NCI-H82 treated with DMSO at 0.1 percent for 48 hours (cell line): ENCODE data around the gene NHSL2.
"Not testable (repeated sequence)": the region's sequence is repeated elsewhere in the genome, so short reads cannot be mapped to it uniquely, and the experiment has no call there.

Source experiments
- DNase-seq: peaks from one replicate; lab custom pipeline; 2025; ENCODE audit not compliant: unreplicated experiment; lab: John Stamatoyannopoulos, UW

The NHSL2 gene

DNA sequence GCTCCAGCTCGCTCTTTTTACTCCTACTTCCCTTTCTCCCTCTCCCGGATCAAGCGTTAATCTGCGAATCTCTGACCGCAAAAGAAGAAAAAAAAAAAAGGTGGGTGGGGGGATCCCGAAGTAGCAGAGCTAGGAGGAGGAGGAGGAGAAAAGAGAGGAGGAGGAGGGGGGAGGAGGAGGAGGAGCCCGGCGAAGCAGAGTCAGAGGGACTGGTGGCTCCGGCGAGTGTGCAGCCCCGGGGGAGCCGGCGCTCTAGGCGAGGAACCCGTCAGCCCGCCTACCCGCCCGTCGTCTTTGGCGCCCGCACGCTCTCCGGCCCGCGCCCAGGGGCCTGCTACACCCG is at the start of gene NHSL2:
Gene NHSL2 (plus strand): TSS at position 203 of the 343 bp plus-strand sequence.
- DNase-seq, result peak; percentile 70

DNA sequence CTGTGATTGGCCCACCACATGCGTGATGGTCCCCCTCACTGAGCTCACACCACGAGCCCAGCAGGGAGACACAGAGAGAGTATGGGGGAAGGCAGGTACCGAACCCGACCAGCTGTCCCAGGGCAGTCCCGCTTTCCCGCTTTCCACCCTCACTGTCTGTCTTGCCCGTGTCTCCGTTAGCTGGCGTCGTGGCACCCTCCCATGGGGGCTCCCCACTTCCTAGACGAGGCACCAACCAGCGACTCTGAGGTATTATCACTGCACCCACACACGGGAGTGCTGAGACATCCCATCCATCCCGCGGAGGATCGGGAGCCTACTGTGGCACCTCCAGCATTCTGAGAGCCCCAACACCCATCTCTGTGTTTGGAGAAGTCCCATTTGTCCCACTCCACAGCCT is 43.0 kb upstream of the NHSL2 start:
- no peak for DNase-seq

DNA sequence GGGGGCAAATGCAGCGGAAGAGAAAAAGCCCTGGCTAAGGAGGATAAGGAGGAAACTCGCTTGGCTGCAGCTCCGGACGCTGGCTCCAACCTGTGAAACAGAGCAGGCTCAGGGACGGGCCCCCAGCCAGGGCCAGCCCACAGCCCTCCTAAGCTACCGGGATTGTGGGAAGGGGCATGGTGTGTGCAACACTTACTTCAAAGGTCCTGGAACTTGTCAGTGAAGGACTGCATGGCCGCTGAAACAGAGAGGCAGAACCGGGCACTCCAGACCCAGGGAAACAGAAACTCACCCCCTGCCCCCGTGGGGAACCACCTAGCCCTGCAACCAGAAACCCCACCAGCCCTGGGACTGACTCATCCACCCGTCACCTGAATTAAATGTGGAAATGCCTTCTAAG is 41.1 kb upstream of the NHSL2 start:
- DNase-seq, result not testable (repeated sequence)

DNA sequence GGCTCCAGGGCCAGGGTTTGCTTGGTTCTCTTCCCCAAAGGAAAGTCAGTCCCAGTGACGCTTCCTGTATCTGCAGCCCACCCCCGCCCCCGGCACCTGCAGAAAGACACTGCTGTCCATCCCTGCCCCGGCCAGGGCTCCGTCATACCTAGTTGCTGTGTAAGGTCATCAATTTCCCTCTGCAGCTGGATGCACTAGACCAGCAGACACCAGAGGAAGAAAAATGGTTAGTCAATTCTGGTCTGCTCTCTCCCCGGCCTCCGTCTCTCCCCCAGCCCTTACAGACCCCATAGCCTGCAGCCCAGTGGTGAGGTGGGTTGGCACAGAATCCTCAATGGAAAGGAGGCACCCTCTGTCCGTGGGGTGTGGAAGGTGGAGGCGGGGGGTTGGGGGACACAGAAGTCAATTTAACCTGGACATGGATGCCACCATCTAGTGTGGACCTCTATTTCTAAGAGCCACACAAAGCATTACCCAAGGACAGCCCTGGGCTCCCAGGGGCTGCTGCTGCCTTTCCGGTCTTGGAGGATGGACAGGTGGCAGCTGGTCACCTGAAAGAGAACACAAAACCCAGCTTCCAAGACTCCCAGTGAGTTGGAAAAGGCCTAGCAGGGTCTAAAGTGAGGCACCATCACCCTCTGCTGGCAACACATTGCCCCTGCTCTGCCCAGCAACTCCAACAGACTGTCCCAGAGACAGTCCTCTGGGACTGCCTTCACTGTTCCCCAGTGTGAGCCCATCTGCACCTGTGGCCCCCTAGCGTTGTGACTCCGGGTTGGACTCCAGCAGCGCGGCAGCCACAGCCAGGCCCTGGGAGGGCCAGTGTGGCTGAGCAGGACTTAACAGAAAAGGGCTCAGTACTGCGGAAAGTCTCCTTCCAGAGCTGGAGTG is 40.2 kb upstream of the NHSL2 start:
- peak; percentile 17 for DNase-seq

DNA sequence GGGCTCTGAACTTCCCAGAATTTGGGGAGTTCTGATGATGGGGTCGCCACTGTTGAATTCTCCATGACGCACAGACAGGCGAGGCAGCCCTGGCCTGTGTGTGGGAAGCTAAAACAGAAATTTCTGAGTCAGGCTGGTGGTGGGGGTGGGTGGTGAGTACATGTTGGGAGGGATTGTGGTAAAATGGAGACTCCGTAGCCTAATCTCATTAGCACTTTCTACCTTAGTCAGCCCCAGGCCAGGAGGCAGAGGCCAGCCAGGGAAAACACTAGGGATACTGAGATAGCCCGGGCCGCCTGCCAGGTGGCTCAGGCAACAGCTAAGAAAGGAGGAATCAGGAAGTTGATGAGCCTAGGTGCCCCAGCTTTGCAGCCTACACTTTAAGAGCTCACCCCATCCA is 39.3 kb upstream of the NHSL2 start:
- no peak for DNase-seq

DNA sequence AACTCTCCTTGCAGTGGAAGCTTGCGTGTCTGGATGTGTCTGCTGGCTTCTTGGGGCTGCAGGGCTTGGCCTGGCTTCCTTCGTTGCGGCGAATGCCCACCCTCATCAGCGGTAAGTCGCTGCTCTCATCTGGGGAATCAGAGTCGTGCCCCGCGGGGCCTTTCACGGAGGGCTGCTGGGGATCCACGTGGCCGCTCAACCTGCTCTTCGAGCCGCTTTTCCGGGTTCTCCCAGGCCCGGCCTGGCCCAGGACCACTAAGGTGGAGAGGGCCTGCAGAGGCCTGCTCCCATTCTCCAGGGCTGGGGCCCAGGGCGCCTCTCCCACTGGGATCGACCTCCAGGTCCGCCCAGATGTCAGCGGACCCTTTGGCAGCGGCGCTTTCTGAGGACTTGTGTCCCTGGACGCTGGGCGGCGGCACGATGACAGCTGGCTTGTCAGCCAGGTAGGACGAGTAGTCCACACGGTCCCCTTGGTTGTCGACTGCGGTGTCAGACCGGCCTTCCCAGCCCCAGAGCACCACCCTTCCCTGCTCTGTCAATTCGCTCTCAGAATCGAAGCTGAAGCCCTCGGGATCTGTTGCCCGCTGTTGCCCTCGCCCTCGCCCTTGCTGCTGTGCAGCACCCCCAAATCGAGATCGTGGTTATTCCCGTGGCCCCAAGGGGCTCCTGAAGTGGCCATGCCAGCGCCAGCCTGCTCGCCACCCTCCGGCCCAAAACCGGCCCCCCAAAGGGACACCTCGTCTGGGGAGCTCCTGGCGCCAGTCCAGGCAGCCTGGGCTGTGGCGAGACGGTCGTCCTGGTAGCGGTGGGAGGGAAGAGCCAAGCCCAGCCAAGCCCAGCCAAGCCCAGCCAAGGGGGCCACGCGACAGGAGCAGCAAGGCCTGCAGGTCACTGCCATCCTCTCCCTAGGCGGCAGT is 37.8 kb upstream of the NHSL2 start:
- no peak for DNase-seq

DNA sequence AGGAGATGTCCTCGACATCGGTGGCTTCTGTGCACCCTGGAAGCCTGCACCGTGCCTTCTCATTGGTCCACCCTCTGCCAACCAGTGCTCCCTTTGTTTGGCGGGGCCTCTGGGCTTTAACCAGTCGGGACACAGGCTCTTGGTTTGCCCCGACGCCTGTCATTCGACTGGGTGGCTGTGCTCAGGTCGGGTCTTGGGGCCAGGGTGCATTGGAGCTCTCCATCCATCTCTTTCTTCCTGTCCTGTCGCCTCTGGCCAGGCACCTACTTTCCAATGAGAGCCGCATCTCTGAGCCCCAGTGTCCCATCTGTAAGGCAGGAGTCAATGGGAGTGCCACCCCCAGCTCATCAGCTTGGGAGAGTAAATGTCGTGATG is 37.2 kb upstream of the NHSL2 start:
- no peak for DNase-seq

DNA sequence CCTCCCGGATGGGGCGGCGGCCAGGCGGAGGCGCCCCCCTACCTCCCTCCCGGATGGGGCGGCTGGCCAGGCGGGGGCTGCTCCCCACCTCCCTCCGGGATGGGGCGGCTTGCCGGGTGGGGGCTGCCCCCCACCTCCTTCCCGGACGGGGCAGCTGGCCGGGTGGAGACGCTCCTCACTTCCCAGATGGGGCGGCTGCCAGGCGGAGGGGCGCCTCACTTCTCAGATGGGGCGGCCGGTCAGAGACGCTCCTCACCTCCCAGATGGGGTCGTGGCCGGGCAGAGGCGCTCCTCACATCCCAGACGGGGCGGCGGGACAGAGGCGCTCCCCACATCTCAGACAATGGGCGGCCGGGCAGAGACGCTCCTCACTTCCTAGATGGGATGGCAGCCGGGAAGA is 33.8 kb upstream of the NHSL2 start:
- not testable (repeated sequence) for DNase-seq

DNA sequence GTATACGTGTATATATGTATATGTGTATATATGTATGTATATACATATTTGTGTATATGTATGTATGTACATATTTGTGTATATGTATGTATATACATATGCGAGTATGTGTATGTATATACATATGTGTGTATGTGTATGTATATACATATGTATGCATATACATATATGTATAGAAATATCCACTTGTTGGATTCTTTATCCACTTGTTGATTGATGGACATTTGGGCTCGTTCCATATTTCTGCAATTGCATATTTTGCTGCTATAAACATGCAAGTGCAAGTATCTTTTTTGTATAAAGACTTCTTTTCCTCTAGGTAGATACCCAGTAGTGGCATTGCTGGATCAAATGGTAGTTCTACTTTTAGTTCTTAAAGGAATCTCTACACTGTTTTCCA is 25.5 kb upstream of the NHSL2 start:
- DNase-seq, result no peak

DNA sequence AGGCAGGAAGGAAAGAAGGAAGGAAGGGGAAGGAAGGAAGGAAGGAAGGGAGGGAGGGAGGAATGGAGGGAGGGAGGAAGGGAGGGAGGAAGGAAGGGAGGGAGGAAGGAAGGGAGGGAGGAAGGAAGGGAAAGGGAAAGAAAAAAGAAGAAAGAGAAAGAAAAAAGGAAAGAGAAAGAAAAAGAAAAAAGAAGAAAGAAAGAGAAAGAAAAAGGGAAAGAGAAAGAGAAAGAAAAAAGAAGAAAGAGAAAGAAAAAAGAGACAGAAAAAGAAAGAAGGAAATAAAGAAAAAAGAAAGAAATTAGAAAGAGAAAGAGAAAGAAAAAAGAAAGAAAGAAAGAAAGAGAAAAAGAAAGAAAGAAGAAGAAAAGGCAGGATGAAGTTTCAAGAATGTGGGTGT is 15.0 kb upstream of the NHSL2 start:
- DNase-seq, result no peak

DNA sequence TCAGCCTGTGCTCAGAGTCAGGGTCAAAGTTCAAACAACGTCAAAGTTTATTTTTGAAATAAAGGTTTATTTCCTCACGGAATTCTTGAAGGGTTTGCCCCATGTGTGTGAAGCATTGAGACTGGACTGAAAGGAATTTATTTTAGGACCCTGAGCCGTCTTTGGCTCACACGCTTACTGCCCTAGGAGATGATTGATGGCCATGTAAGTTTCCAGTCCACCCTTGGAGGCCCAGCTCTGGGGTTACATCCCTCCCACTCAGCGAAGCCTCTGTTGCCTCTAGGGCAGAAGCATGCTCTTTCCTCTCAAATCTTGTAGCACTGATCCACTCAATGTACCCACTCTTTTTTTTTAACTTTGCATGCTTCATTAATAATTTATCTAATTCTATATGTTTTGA is 4.5 kb upstream of the NHSL2 start:
- DNase-seq, result no peak

DNA sequence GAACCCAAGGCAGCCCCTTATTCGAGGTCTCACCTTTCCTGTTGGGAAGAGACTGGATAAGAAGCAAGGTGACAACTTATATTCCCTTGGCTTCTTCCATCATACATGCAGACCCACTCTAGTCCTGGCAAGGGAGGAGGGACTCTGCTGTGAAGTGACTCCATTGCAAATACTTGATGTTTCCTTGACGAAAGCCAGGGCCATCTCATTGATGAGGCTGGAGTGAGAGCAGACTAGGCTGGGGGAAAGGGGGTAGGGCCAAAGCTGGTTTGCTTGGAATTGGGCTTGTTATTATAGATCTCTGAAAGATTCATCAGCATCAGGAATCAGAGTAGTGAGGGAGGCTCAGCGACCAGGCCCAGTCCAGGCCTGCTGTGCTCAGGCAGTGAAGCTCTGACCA is 2.3 kb upstream of the NHSL2 start:
- DNase-seq, result no peak

DNA sequence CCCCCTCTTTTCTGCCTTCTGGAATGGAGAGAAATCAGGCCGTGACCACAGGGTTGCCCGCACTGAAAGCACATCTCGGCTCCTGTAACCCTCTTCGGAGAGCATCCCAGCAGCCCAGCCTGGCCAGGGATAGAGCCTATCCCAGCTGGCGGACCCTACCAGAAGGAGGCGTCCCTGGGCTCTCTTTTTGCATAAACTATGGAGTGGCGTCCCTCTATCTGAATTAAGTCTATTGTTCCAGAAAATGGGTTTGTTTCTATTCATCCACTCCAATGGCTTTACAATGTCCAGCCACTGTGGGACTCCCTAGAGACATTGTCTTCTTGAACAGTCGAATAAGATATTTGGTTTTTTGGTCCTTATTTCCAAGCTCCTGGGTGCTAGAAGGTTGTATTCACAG is 689 bp upstream of the NHSL2 start:
- peak; percentile 16 for DNase-seq

DNA sequence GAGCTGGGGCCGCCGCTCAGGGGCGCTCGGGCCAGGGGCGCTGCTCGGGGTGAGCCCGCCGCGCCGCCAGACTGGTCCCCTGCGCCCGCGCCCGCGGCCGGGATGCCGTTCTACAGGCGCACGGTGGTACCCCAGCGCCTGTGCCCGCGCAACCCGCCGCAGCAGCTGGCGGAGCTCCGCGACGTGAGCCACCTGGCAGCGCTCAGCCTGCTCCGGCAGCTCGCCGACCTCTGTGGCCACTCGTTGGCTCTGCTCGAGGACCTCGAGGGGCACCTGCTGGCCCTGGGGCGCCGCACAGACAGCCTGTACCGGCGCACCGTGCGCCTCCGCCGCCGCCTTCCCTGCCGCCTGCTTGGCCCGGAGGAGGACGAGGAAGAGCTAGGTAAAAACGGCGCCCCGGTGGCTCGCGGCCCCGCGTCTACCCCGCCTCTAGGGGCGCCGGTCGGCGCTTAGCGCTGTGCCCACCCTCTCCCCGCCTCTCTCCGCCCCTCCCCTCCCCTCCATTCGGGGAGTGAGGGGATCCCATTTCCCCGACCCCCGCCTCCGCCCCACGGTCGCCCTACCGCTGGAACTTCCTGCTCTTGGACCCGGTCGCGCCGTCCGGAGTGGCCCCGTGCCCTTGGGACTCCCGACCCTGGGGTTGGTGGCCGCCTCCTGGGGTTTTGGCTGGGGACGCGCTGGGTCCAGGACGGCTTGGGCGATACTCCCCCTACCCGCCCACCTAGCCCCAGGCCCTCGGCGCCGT is 513 bp downstream of the NHSL2 start:
- peak; percentile 30 for DNase-seq

DNA sequence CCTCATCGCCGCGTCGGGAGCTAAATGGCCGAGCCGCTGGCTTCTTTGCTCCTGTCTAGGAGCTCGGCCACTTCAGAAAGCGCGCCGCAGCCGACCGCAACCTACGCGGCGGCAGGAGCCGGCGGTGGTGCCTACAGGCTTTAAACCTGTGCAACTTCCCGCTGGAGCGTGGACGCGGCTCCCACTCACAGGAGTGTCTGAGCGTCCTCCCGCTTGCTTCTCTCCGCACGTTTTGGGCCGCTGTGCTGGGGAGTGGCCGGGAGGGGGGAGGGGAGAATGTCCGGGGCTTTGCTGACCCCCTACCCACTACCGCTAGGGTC is 1.0 kb downstream of the NHSL2 start:
- DNase-seq, result no peak

DNA sequence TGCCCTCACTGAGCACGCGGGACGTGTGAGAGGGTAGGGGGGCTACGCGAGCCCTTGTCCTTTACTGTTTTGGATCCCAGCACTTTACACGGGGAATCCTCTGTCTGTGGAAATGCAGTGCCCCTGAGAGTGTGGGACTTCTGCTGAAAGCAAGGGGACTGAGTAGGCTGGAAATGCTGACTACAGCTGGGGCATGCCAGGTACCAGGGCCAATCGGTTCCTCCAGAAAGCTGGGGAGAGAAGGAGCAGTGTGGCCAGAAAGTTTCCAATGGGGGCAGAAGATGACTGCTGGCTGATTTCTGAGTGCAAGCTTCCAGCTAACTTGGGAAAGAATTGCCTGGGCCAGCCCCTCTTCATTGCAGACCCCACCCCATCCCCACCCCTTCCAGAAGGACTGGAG is 1.5 kb downstream of the NHSL2 start:
- no peak for DNase-seq

DNA sequence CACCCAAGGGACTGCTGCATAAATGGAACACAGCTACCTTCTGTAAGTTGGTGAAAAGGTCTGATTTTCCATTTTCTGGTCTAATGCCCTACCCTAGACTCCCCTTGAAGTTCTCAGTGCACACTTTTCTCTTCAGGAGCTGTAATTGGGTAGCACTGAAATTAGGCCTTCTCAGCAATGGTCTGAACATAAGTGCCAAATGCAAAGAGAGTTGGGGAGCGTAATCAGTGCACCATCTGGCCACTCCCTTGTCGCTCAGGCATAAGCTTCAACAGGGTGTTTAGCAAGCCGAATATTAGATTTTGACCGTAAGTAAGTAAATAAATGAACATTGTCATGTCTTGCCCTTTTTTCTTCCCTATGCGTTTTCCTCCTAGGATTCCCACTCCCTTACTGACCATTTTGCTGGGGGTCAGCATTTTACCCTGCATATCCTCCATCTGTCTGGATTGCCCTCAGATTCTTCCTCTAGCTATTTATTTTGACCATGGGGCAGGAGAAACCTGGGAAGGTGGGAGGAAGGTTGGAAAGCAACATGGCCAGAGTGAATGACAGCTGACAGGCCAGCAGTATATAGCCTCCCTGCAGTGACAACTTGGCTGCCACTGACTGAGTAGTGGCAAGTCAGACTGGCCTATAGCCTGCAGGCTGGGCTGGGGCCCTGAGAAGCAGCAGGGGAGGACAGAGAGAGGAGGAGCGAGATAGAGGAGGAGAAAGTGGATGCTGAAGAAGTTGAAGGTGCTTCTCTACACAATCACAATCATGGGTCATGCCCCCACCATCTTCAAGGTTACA is 2.7 kb downstream of the NHSL2 start:
- peak; percentile 44 for DNase-seq

DNA sequence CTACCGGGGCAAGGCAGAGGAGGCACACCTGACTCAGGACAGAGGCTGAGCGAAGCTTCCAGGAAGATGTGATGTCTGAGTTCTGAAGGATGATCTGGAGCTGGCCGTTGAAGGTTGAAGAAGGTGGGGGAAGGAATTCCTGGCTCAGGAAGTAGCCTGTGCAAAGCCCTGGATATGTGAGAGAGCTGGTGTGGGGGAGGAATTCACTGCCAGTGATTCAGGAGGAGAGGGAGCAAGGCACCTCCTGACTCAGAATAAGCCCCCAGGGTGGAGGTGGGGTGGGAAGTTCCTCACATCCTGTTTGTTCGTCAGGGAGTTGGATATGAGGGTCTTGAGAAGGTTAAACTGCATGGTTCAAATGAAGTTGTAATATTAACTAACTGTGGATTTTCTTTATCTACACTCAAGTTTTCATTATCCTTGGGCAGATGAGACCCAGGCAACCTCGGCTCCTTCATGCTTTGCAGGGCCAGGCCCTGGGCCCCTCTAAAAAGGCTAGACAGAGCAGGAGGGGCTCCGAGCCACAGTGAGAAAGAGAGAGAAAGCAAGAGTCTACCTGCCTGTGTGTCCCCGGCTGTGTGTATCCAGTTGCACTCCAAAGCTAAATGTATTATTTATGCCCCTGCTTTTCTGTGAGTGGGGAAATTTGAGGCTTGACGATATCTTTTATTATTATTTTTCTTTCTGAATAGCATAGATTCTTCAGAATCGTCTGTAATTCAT is 7.1 kb downstream of the NHSL2 start:
- DNase-seq, result no peak

DNA sequence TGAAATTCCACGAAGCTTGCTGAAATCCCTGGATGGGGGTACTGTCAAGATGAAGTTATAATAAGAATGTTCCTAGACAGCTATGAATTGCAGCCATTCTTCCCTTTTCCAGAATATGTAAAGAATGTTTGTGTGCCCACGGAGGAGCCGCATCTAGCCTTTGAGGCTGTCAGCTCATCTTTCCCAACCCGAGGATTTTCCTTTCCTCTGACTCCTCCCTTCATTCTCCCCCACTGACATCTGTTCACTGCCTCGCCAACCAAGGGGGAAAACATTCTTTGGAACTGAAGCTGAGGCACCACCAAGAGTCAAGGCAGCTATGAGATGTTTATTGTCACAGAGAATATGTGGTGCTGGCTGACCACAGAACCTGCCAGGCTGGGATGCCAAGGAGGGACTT is 8.8 kb downstream of the NHSL2 start:
- DNase-seq, result peak; percentile 40

DNA sequence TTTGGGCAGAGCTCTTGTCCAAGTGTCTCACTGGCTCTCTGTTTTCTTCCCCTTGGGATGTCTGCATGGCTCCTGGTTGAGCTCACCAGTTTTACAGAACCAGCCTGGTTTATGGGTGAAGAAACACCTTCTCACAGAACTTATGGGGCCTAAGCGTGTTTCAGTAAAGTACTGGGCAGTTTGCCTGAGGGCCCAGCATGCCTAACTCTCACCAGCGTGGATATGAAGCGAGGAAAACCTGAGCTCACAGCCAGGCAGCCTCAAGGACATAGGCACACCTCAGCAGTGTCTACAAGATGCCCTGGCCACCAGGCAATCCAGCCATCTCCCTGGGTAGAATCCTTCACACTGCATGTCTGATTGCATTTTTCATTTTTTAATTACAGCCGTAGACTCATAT is 9.2 kb downstream of the NHSL2 start:
- DNase-seq, result no peak
